CD8-positive, alpha-beta memory T cell (primary cell): ENCODE data around the gene PEX7. TPM values are rescaled to one million over a fixed set of nuclear protein-coding genes. Genes with fewer than 3 reads are reported as not detected.

Experiments
- CTCF ChIA-PET: fragments of 350-600 bp; sonication (Branson Sonifier 250); formaldehyde crosslinking; loops from one replicate; lab custom pipeline; 2021; ENCODE audit warnings: antibody characterized with exemption; lab: Charles Lee
- POLR2A ChIA-PET: fragments of 350-600 bp; sonication (Branson Sonifier 250); formaldehyde crosslinking; loops from one replicate; lab custom pipeline; 2021; ENCODE audit warnings: antibody characterized with exemption; lab: Charles Lee
- DNase-seq, 5 donors: peaks; one replicate each; pipeline versions ENCODE4 v3.0.0 to v3.0.0-alpha.2; 2020 to 2022; ENCODE audit warnings: mixed read lengths in 1 of 5
- H3K27ac ChIP-seq: one replicate; pipeline ENCODE4 v1.7.0; 2013; ENCODE audit warnings: low read depth, mild to moderate bottlenecking, low read length, moderate library complexity
- H3K27me3 ChIP-seq: 2 replicates; pipeline ENCODE4 v1.7.0; 2013; ENCODE audit warnings: low read length, mild to moderate bottlenecking; ENCODE audit not compliant: insufficient read depth, poor library complexity, severe bottlenecking
- H3K36me3 ChIP-seq: 2 replicates; pipeline ENCODE4 v1.7.0; 2013; ENCODE audit warnings: mild to moderate bottlenecking, low read length, moderate library complexity; ENCODE audit not compliant: insufficient read depth
- H3K4me1 ChIP-seq: 2 replicates; pipeline ENCODE4 v1.7.0; 2013; ENCODE audit warnings: mild to moderate bottlenecking, low read length, moderate library complexity; ENCODE audit not compliant: insufficient read depth
- H3K4me3 ChIP-seq: 2 replicates; pipeline ENCODE4 v1.7.0; 2013; ENCODE audit warnings: mild to moderate bottlenecking, low read length
- H3K9me3 ChIP-seq: 2 replicates; pipeline ENCODE4 v1.7.0; 2013; ENCODE audit warnings: mild to moderate bottlenecking, low read length
- H3K27ac Mint-ChIP-seq, 8 donors: one replicate each; pipeline ENCODE4 v1.8.0; 2020 to 2021; ENCODE audit warnings: mixed read lengths in 8 of 8, mild to moderate bottlenecking in 6 of 8, inconsistent platforms in 3 of 8, moderate library complexity in 3 of 8
- H3K27me3 Mint-ChIP-seq, 2 donors: one replicate each; pipeline ENCODE4 v1.8.0; 2020 to 2021; ENCODE audit warnings: mixed read lengths in 2 of 2, mild to moderate bottlenecking in 1 of 2, moderate library complexity in 1 of 2
- H3K36me3 Mint-ChIP-seq, 3 donors: one replicate each; pipeline ENCODE4 v1.8.0; 2020 to 2021; ENCODE audit warnings: mixed read lengths in 3 of 3, inconsistent platforms in 1 of 3, mild to moderate bottlenecking in 1 of 3
- H3K4me1 Mint-ChIP-seq, 3 donors: one replicate each; pipeline ENCODE4 v1.8.0; 2020 to 2021; ENCODE audit warnings: mixed read lengths in 3 of 3, inconsistent platforms in 1 of 3, mild to moderate bottlenecking in 1 of 3
- H3K4me3 Mint-ChIP-seq, 7 donors: one replicate each; pipeline ENCODE4 v1.8.0; 2020 to 2021; ENCODE audit warnings: mixed read lengths in 7 of 7, mild to moderate bottlenecking in 6 of 7, moderate library complexity in 4 of 7, inconsistent platforms in 2 of 7
- H3K9me3 Mint-ChIP-seq, 5 donors: one replicate each; pipeline ENCODE4 v1.8.0; 2020 to 2022; ENCODE audit warnings: mixed read lengths in 5 of 5, mild to moderate bottlenecking in 3 of 5, moderate library complexity in 2 of 5, inconsistent platforms in 1 of 5
- polyA plus RNA-seq: library from polyadenylated mRNA; unstranded; fragments of 300-500 nt; fragmentation: Illumina TruSeq; gene quantifications from one replicate; pipeline ENCODE4 v1.2.3, GENCODE V29; 2021
- total RNA-seq, 2 experiments: library from RNA; stranded (reverse); gene quantifications; one replicate each; pipeline ENCODE4 v1.2.3, GENCODE V29; 2021

The PEX7 gene
- total and polyA plus RNA-seq, 3 experiments from 2014 or later, result 4.8 to 5.5 (median 4.9) TPM

DNA sequence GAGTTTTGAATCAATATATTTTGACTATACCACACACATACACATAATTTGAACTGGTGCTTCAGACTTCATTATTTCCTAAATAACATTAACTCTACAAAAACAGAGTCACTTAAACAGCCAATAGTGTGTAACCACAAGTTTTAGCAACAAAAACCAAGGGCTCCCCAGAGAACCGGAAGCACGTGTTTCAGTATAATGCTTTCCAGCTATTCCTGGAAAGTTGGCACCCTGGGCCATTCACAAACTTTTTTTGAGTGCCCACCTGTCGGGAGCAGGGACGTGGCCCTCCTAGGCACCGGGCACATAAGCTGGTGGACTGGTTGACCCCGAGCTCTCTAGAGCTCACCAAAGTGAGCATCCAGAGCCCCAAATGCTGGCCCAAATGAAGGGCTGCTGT, 97.8 kb downstream of the PEX7 start:
- Mint-ChIP-seq H3K27me3 (peaks cover 31 to 54% of the 10 kb centered on the region in 2 donors), H3K27ac (no peak overlapping the region), H3K9me3 (no peaks in the 10 kb centered on the region), H3K4me1 (peaks cover 17 to 36% (median 25%) of the 10 kb centered on the region in 3 donors), H3K36me3 (peaks cover 9 to 14% (median 11%) of the 10 kb centered on the region in 3 donors), H3K4me3 (peak overlapping the region; percentile 66 to 94 (median 78))
- ChIA-PET POLR2A (interaction anchor here (1.6 kb wide), 1 partner anchor 98 kb away, joined by 3 read pairs; the partner anchor contains the start of gene PEX7), CTCF (interaction anchor here (0.6 to 1.1 kb wide), 2 partner anchors 98 to 276 kb away, joined by 3 read pairs; partner anchors contain the start of gene PEX7)
- no peak overlapping the region for H3K4me3 ChIP-seq
- H3K36me3 ChIP-seq, result no peaks in the 10 kb centered on the region
- H3K9me3 ChIP-seq, result no peaks in the 10 kb centered on the region
- H3K27ac ChIP-seq, result no peak overlapping the region
- H3K4me1 ChIP-seq, result peaks cover 23% of the 10 kb centered on the region
- peaks cover 17% of the 10 kb centered on the region for H3K27me3 ChIP-seq
- no peak for DNase-seq

DNA sequence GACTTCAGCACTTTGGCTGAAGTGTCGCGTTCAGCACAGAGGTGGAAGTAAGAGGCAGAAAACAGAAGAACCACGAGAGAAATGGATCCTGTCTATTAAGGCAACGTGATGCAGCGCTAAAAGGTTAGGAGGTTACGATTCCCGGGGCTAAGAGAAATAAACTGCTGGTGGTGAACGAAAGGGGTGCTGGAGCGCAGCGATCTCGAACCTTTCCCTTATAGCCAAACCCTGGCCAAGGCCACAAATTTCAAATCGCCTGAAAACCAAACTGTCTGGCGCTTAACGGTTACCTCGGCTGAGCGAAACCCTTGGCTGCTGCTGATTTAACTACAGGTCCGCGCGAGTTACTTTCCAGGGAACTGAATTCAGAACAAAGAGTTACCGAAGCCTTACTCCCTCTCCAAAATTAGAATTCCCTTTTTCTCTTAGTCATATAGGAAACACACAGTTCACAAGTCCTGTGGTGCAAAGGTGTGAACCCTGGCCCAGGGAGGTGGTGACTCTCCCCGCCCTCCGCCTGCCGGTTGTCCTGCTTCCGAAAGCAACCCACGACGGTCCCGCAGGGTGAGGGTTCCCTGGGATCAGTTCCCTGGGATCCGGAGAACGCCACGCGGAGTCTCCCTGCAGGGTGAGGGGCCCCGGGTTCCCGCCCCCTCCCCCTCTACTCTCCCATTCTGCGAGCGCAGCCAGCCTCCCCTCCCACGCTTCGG, 98.4 kb downstream of the PEX7 start:
- no peak for DNase-seq
- ChIA-PET POLR2A (interaction anchor here (0.5 to 1.6 kb wide), 2 partner anchors 17 to 98 kb away, joined by 3 to 5 read pairs; partner anchors contain the start of gene PEX7), CTCF (interaction anchor here (0.6 to 1.0 kb wide), 2 partner anchors 8 to 276 kb away, joined by 3 read pairs; no protein-coding TSS in a partner anchor)
- Mint-ChIP-seq H3K4me3 (peak overlapping the region; percentile 66 to 94 (median 78)), H3K4me1 (peaks cover 17 to 36% (median 25%) of the 10 kb centered on the region in 3 donors), H3K9me3 (no peaks in the 10 kb centered on the region), H3K27me3 (peaks cover 32 to 54% of the 10 kb centered on the region in 2 donors), H3K36me3 (peaks cover 5 to 8% (median 5%) of the 10 kb centered on the region in 3 donors), H3K27ac (no peak overlapping the region)
- H3K9me3 ChIP-seq, result no peaks in the 10 kb centered on the region
- H3K4me1 ChIP-seq, result peaks cover 23% of the 10 kb centered on the region
- peak overlapping the region; percentile 11 for H3K4me3 ChIP-seq
- H3K36me3 ChIP-seq, result no peaks in the 10 kb centered on the region
- peaks cover 17% of the 10 kb centered on the region for H3K27me3 ChIP-seq
- H3K27ac ChIP-seq, result no peak overlapping the region

DNA sequence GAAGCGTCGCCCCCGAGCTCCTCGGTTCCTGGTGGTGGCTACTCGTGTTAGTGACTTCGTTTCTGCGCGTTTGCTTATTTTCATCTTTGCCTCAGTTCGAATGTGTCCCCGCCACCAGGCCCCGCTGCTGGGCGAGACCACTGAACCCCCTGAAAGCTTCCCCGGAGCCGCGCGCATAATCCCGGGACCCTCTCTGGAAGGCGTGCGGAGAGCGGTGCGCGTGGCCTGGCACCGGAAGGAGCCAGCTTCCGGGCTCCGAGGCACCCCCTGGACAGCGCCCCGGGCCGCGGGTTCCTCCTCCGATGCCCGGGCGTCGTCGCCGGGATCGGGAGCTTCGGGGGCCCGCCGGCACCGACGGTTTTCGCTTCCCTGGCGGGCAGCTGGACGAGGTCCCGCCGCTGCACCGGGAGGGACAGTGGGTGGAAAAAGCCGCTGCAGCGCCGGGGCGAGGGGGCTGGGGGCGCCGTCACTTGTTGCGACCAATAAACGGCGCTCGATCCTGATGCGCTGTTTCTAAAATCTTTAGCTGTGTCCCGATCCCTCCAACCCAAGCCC, 99.1 kb downstream of the PEX7 start:
- Histone ChIP-seq H3K27me3 (peaks cover 17% of the 10 kb centered on the region), H3K4me3 (peak overlapping the region; percentile 37)
- DNase-seq, result no peak

GRCh38 chr6:136921936-136922684, 99.7 kb downstream of the PEX7 start, which contains the start of gene SLC35D3:
TSS of gene SLC35D3 (plus strand) at chr6:136922301. CDS start at chr6:136922429, 128 bp downstream.
- Histone ChIP-seq H3K27me3 (peaks cover 17% of the 10 kb centered on the region), H3K4me1 (peaks cover 23% of the 10 kb centered on the region), H3K27ac (no peak within 1 kb of the TSS), H3K36me3 (no peaks in the 10 kb centered on the region), H3K4me3 (peak within 1 kb of the TSS; percentile 37), H3K9me3 (no peaks in the 10 kb centered on the region)
- no peaks in the 10 kb centered on the region for H3K36me3 Mint-ChIP-seq
- peak in 1 of 5 donors; percentile 6 for DNase-seq
- POLR2A ChIA-PET, result interaction anchor here (0.6 to 0.7 kb wide), 2 partner anchors 95 to 130 kb away, joined by 3 to 5 read pairs; partner anchors contain the start of gene MAP3K5
- CTCF ChIA-PET, result interaction anchor here (1.0 kb wide), 1 partner anchor 10 kb away, joined by 3 read pairs; no protein-coding TSS in a partner anchor
- H3K27me3 Mint-ChIP-seq, result peaks cover 37 to 59% of the 10 kb centered on the region in 2 donors
- H3K27ac Mint-ChIP-seq, result peak within 1 kb of the TSS in 2 of 8 donors; percentile 58 to 72
- peaks cover 17 to 36% (median 25%) of the 10 kb centered on the region in 3 donors for H3K4me1 Mint-ChIP-seq
- H3K4me3 Mint-ChIP-seq, result peak within 1 kb of the TSS; percentile 76 to 94 (median 78)
- no peaks in the 10 kb centered on the region for H3K9me3 Mint-ChIP-seq

More for the DNA sequence above, 99.1 kb downstream of the PEX7 start:
- Mint-ChIP-seq H3K36me3 (peaks cover 3 to 6% (median 3%) of the 10 kb centered on the region in 3 donors), H3K27ac (no peak overlapping the region), H3K4me3 (peak overlapping the region; percentile 71 to 94 (median 78)), H3K27me3 (peaks cover 37 to 57% of the 10 kb centered on the region in 2 donors), H3K4me1 (peaks cover 17 to 36% (median 25%) of the 10 kb centered on the region in 3 donors), H3K9me3 (no peaks in the 10 kb centered on the region)
- POLR2A ChIA-PET, result interaction anchor here (0.5 to 0.6 kb wide), 2 partner anchors 16 to 94 kb away, joined by 5 read pairs; no protein-coding TSS in a partner anchor
- peaks cover 23% of the 10 kb centered on the region for H3K4me1 ChIP-seq
- no peak overlapping the region for H3K27ac ChIP-seq
- H3K36me3 ChIP-seq, result no peaks in the 10 kb centered on the region
- CTCF ChIA-PET, result interaction anchor here (1.0 kb wide), 1 partner anchor 9 kb away, joined by 3 read pairs; no protein-coding TSS in a partner anchor
- H3K9me3 ChIP-seq, result no peaks in the 10 kb centered on the region

DNA sequence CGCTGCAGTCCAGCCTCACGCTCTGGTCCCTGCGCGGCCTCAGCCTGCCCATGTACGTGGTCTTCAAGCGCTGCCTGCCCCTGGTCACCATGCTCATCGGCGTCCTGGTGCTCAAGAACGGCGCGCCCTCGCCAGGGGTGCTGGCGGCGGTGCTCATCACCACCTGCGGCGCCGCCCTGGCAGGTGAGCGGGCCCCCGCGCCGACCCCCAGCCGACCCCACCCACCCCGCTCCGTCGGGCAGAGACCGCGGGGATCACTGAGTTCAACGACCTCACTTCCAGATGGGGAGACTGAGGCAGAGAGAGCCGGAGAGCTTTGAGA, 100.3 kb downstream of the PEX7 start:
- Histone ChIP-seq H3K27me3 (peaks cover 17% of the 10 kb centered on the region), H3K36me3 (no peaks in the 10 kb centered on the region)
- POLR2A ChIA-PET, result interaction anchor here (0.7 kb wide), 1 partner anchor 713 kb away, joined by 3 read pairs; no protein-coding TSS in a partner anchor

GRCh38 chr6:136923116-136923953, 100.9 kb downstream of the PEX7 start:
- Histone ChIP-seq H3K36me3 (no peaks in the 10 kb centered on the region), H3K27ac (no peak overlapping the region), H3K9me3 (no peaks in the 10 kb centered on the region), H3K4me3 (no peak overlapping the region), H3K4me1 (peaks cover 23% of the 10 kb centered on the region), H3K27me3 (peaks cover 17% of the 10 kb centered on the region)
- Mint-ChIP-seq H3K4me1 (peaks cover 17 to 36% (median 25%) of the 10 kb centered on the region in 3 donors), H3K4me3 (peak overlapping the region; percentile 36 to 75 (median 57)), H3K27ac (peak overlapping the region in 1 of 8 donors; percentile 53), H3K36me3 (no peaks in the 10 kb centered on the region), H3K9me3 (no peaks in the 10 kb centered on the region), H3K27me3 (peaks cover 40 to 60% of the 10 kb centered on the region in 2 donors)
- POLR2A ChIA-PET, result interaction anchor here (0.7 kb wide), 1 partner anchor 713 kb away, joined by 3 read pairs; no protein-coding TSS in a partner anchor
- CTCF ChIA-PET, result no interaction called here
- no peak for DNase-seq

More for the DNA sequence above, 100.3 kb downstream of the PEX7 start:
- Mint-ChIP-seq H3K27ac (peak overlapping the region in 2 of 8 donors; percentile 58 to 72), H3K4me1 (peaks cover 17 to 36% (median 25%) of the 10 kb centered on the region in 3 donors), H3K27me3 (peaks cover 39 to 61% of the 10 kb centered on the region in 2 donors), H3K4me3 (peak overlapping the region; percentile 74 to 91 (median 78)), H3K9me3 (no peaks in the 10 kb centered on the region), H3K36me3 (no peaks in the 10 kb centered on the region)
- CTCF ChIA-PET, result no interaction called here
- Histone ChIP-seq H3K9me3 (no peaks in the 10 kb centered on the region), H3K4me1 (peaks cover 23% of the 10 kb centered on the region), H3K4me3 (no peak overlapping the region), H3K27ac (no peak overlapping the region)
- no peak for DNase-seq
